H9 (cell line): ENCODE results near the gene S100A4. TPM values are rescaled to one million over a fixed set of nuclear protein-coding genes. Genes with fewer than 3 reads are reported as not detected.

Source experiments
- DNase-seq: peaks from one replicate; pipeline ENCODE4 v3.0.0-alpha.2; 2017
- H2AFZ ChIP-seq: one replicate; pipeline ENCODE4 v1.6.1; 2013; ENCODE audit warnings: mild to moderate bottlenecking, low read length, control low read depth, moderate library complexity
- H2AK5ac ChIP-seq: 2 replicates; pipeline ENCODE4 v1.6.1; 2013; ENCODE audit warnings: low read length, control low read depth, mixed read lengths; ENCODE audit not compliant: insufficient read length
- H2BK120ac ChIP-seq: one replicate; pipeline ENCODE4 v1.6.1; 2013; ENCODE audit warnings: low read depth, mild to moderate bottlenecking, low read length, control low read depth, inconsistent platforms; ENCODE audit not compliant: poor library complexity, severe bottlenecking
- H2BK12ac ChIP-seq: 2 replicates; pipeline ENCODE4 v1.6.1; 2013; ENCODE audit warnings: low read length, control low read depth, mixed read lengths, low read depth; ENCODE audit not compliant: insufficient read length
- H2BK15ac ChIP-seq: 2 replicates; pipeline ENCODE4 v1.6.1; 2013; ENCODE audit warnings: low read depth, low read length, control low read depth
- H2BK20ac ChIP-seq: one replicate; pipeline ENCODE4 v1.6.1; 2013; ENCODE audit warnings: low read depth, mild to moderate bottlenecking, low read length, control low read depth, inconsistent platforms; ENCODE audit not compliant: poor library complexity, severe bottlenecking
- H2BK5ac ChIP-seq: 2 replicates; pipeline ENCODE4 v1.6.1; 2013; ENCODE audit warnings: low read length, control low read depth, mixed read lengths; ENCODE audit not compliant: insufficient read length
- H3K14ac ChIP-seq: 2 replicates; pipeline ENCODE4 v1.6.1; 2013; ENCODE audit warnings: low read length, control low read depth; ENCODE audit not compliant: insufficient read depth
- H3K18ac ChIP-seq: 2 replicates; pipeline ENCODE4 v1.6.1; 2013; ENCODE audit warnings: low read depth, mild to moderate bottlenecking, mixed read lengths, low read length, control low read depth; ENCODE audit not compliant: insufficient read length
- H3K23ac ChIP-seq: 2 replicates; pipeline ENCODE4 v1.6.1; 2013; ENCODE audit warnings: low read length, control low read depth, mixed read lengths, low read depth; ENCODE audit not compliant: insufficient read length
- H3K23me2 ChIP-seq: 2 replicates; pipeline ENCODE4 v1.6.1; 2013; ENCODE audit warnings: low read depth, mild to moderate bottlenecking, mixed read lengths, low read length, control low read depth; ENCODE audit not compliant: insufficient read length, poor library complexity, severe bottlenecking
- H3K27ac ChIP-seq: 2 replicates; pipeline ENCODE4 v1.5.1; 2013; ENCODE audit warnings: low read length, control low read depth, mixed read lengths, low read depth; ENCODE audit not compliant: insufficient read length
- H3K27me3 ChIP-seq: 2 replicates; pipeline ENCODE4 v1.6.1; 2013; ENCODE audit warnings: low read length, control low read depth, inconsistent platforms; ENCODE audit not compliant: insufficient read depth
- H3K4ac ChIP-seq: 2 replicates; pipeline ENCODE4 v1.6.1; 2013; ENCODE audit warnings: low read depth, mild to moderate bottlenecking, control low read depth, inconsistent platforms, low read length, moderate library complexity
- H3K4me1 ChIP-seq: 2 replicates; pipeline ENCODE4 v1.6.1; 2013; ENCODE audit warnings: low read length, control low read depth, inconsistent platforms; ENCODE audit not compliant: insufficient read depth
- H3K4me2 ChIP-seq: 2 replicates; pipeline ENCODE4 v1.6.1; 2013; ENCODE audit warnings: low read length, control low read depth, mixed read lengths; ENCODE audit not compliant: insufficient read length, insufficient read depth
- H3K56ac ChIP-seq: 2 replicates; pipeline ENCODE4 v1.6.1; 2013; ENCODE audit warnings: low read depth, mild to moderate bottlenecking, mixed read lengths, low read length, control low read depth; ENCODE audit not compliant: insufficient read length
- H3K79me1 ChIP-seq: 2 replicates; pipeline ENCODE4 v1.6.1; 2013; ENCODE audit warnings: low read depth, mild to moderate bottlenecking, moderate library complexity, low read length, control low read depth, inconsistent platforms; ENCODE audit not compliant: insufficient read depth, poor library complexity, severe bottlenecking
- H3K79me2 ChIP-seq: 2 replicates; pipeline ENCODE4 v1.6.1; 2013; ENCODE audit warnings: low read length, control low read depth, inconsistent platforms; ENCODE audit not compliant: insufficient read depth
- H3K9ac ChIP-seq: 2 replicates; pipeline ENCODE4 v1.6.1; 2013; ENCODE audit warnings: low read length, control low read depth, mixed read lengths; ENCODE audit not compliant: insufficient read length; ENCODE audit errors: extremely low read depth
- H3K9me3 ChIP-seq: one replicate; pipeline ENCODE4 v1.6.1; 2013; ENCODE audit warnings: low read depth, low read length, inconsistent platforms; ENCODE audit not compliant: control insufficient read depth
- H3T11ph ChIP-seq: one replicate; pipeline ENCODE4 v1.6.1; 2013; ENCODE audit warnings: mild to moderate bottlenecking, low read length, control low read depth, inconsistent platforms
- H4K20me1 ChIP-seq: one replicate; pipeline ENCODE4 v1.6.1; 2013; ENCODE audit not compliant: control insufficient read depth, insufficient read length, insufficient read depth
- H4K5ac ChIP-seq: 2 replicates; pipeline ENCODE4 v1.6.1; 2013; ENCODE audit warnings: low read depth, mild to moderate bottlenecking, mixed read lengths, low read length, control low read depth; ENCODE audit not compliant: insufficient read length
- H4K8ac ChIP-seq: replicated peaks from 2 replicates; pipeline ENCODE4 v1.6.1; 2013; ENCODE audit warnings: low read length, control low read depth, mixed read lengths, low read depth; ENCODE audit not compliant: insufficient read length
- H4K91ac ChIP-seq: 2 replicates; pipeline ENCODE4 v1.6.1; 2013; ENCODE audit warnings: low read depth, mild to moderate bottlenecking, moderate library complexity, mixed read lengths, low read length, control low read depth; ENCODE audit not compliant: insufficient read length
- H3K27ac Mint-ChIP-seq, 3 experiments: 2 replicates in 2 of 3; 3 replicates in 1 of 3; pipeline ENCODE4 v1.8.0; 2020 to 2021; ENCODE audit warnings: mixed read lengths in 3 of 3, mild to moderate bottlenecking in 1 of 3, moderate library complexity in 1 of 3
- H3K27me3 Mint-ChIP-seq: 2 replicates; pipeline ENCODE4 v1.8.0; 2021; ENCODE audit warnings: low read depth, mild to moderate bottlenecking, moderate library complexity, mixed read lengths
- H3K36me3 Mint-ChIP-seq, 3 experiments: 2 replicates in 2 of 3; 3 replicates in 1 of 3; pipeline ENCODE4 v1.8.0; 2020 to 2021; ENCODE audit warnings: low read depth in 3 of 3, mixed read lengths in 3 of 3; ENCODE audit not compliant: insufficient read depth in 1 of 3
- H3K4me1 Mint-ChIP-seq, 2 experiments: 2 replicates each; pipeline ENCODE4 v1.8.0; 2020; ENCODE audit warnings: mixed read lengths in 2 of 2
- H3K4me3 Mint-ChIP-seq, 2 experiments: 2 replicates in 1 of 2; 3 replicates in 1 of 2; pipeline ENCODE4 v1.8.0; 2020 to 2021; ENCODE audit warnings: mild to moderate bottlenecking in 2 of 2, mixed read lengths in 2 of 2, moderate library complexity in 1 of 2
- H3K9me3 Mint-ChIP-seq, 2 experiments: 2 replicates in 1 of 2; 3 replicates in 1 of 2; pipeline ENCODE4 v1.8.0; 2020; ENCODE audit warnings: mild to moderate bottlenecking in 2 of 2, mixed read lengths in 2 of 2, moderate library complexity in 1 of 2
- WGBS: extraction: QIAGEN DNeasy Blood & Tissue Kit; methylation state at CpG from one replicate; pipeline ENCODE4 v1.1.7; 2013; ENCODE audit warnings: missing lambda C conversion rate, low lambda C conversion rate, mixed read lengths; ENCODE audit not compliant: insufficient read length; ENCODE audit errors: extremely low coverage; 5-methylcytosine and 5-hydroxymethylcytosine counted together
- total RNA-seq: library from RNA; stranded (reverse); gene quantifications from 2 replicates; pipeline ENCODE4 v1.2.1, GENCODE V29; 2021
- TF ChIP-seq, protein P1 (sequence below): fragments of 200-600 bp; sonication (generic); conservative IDR thresholded peaks from 3 replicates; pipeline ENCODE4 v1.8.0; 2021; ENCODE audit warnings: antibody characterized with exemption, mild to moderate bottlenecking

S100A4 gene
- total RNA-seq, 1 experiment from 2014 or later: 9.0 TPM

- Histone ChIP-seq H3K79me1 (no peaks in the 10 kb centered on the region), H3K4me2 (no peak overlapping the region), H2BK15ac (no peak overlapping the region), H2AK5ac (no peak overlapping the region), H3K27me3 (no peaks in the 10 kb centered on the region; the same call in 1 of the 2 replicates), H3K4me1 (no peaks in the 10 kb centered on the region), H4K5ac (no peak overlapping the region), H4K8ac (no peak overlapping the region), H2BK20ac (no peak overlapping the region), H2AFZ (no peak overlapping the region), H3K56ac (no peak overlapping the region), H3K18ac (no peak overlapping the region), H3K9me3 (no peaks in the 10 kb centered on the region), H2BK120ac (no peak overlapping the region), H2BK12ac (no peak overlapping the region), H3K27ac (no peak overlapping the region), H4K91ac (no peak overlapping the region), H2BK5ac (no peak overlapping the region), H3T11ph (no peak overlapping the region), H3K79me2 (no peaks in the 10 kb centered on the region), H3K4ac (no peak overlapping the region), H3K9ac (no peak overlapping the region), H3K14ac (no peak overlapping the region), H4K20me1 (no peaks in the 10 kb centered on the region), H3K23me2 (no peaks in the 10 kb centered on the region), H3K23ac (no peak overlapping the region)
- Mint-ChIP-seq H3K36me3 (no peaks in the 10 kb centered on the region), H3K4me3 (no peak overlapping the region), H3K27ac (no peak overlapping the region), H3K27me3 (peaks cover 77% of the 10 kb centered on the region), H3K9me3 (no peaks in the 10 kb centered on the region; a peak in 1 of 5 replicates), H3K4me1 (peaks cover 10 to 13% of the 10 kb centered on the region in 2 experiments; a peak in 2 of 4 replicates)
- whole genome bisulfite sequencing: no CpG with 5 or more reads among the region's 7 CpGs
- DNase-seq: no peak
- TF ChIP-seq, protein P1, sequence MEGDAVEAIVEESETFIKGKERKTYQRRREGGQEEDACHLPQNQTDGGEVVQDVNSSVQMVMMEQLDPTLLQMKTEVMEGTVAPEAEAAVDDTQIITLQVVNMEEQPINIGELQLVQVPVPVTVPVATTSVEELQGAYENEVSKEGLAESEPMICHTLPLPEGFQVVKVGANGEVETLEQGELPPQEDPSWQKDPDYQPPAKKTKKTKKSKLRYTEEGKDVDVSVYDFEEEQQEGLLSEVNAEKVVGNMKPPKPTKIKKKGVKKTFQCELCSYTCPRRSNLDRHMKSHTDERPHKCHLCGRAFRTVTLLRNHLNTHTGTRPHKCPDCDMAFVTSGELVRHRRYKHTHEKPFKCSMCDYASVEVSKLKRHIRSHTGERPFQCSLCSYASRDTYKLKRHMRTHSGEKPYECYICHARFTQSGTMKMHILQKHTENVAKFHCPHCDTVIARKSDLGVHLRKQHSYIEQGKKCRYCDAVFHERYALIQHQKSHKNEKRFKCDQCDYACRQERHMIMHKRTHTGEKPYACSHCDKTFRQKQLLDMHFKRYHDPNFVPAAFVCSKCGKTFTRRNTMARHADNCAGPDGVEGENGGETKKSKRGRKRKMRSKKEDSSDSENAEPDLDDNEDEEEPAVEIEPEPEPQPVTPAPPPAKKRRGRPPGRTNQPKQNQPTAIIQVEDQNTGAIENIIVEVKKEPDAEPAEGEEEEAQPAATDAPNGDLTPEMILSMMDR: no peak
Observed at GRCh38 chr1:153513666-153514065, 31.9 kb downstream of the S100A4 start.
